ENCODE data around the gene RNF167.

DNA sequence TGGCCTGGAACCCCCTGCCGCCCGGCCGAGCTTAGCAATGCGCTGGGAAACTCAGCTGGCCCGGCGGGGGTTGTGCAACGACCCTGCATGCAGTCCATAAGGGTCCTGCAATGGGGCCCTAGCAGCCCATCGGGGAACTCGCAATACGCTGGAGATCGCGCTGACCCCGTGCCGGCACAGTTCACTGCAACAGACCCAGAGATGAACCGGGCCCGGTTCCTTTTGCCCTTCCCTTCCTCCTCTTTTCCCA, 597 bp upstream of the RNF167 start:
- TF ChIP-seq ATF3 (IDR thresholded peaks at IDR 0.05; ENCODE audit: insufficient read depth, low read depth, low read length) (no peak), SP2 (IDR thresholded peaks at IDR 0.05; ENCODE audit: low read length) (no peak), POLR2A (IDR thresholded peaks at IDR 0.05; ENCODE audit: control extremely low read depth in 1 of 2, low read depth in 2 of 2, low read length in 2 of 2) (no peak), CTCF (IDR thresholded peaks at IDR 0.05; ENCODE audit: control extremely low read depth in 1 of 3, insufficient read depth in 1 of 3, low read depth in 1 of 3, low read length in 3 of 3) (no peak), MAX (IDR thresholded peaks at IDR 0.05) (no peak), POLR2AphosphoS5 (IDR thresholded peaks at IDR 0.05; ENCODE audit: low read depth, low read length) (no peak), CEBPB (IDR thresholded peaks at IDR 0.05; ENCODE audit: low read depth, low read length) (peak; percentile 48; the same call in 1 of the 2 replicates), CHD1 (IDR thresholded peaks at IDR 0.05; ENCODE audit: low read depth, low read length) (no peak), SUZ12 (IDR thresholded peaks at IDR 0.05; ENCODE audit: low read length) (no peak), TCF12 (IDR thresholded peaks at IDR 0.05; ENCODE audit: low read depth, low read length) (no peak), JUND (IDR thresholded peaks at IDR 0.05; ENCODE audit: low read length) (no peak), RAD21 (IDR thresholded peaks at IDR 0.05 in 1 of 2, conservative IDR thresholded peaks at IDR 0.05 in 1 of 2; ENCODE audit: low read depth in 2 of 2, low read length in 2 of 2) (no peak), EZH2 (IDR thresholded peaks at IDR 0.05; ENCODE audit: low read depth, low read length, severe bottlenecking) (no peak)
